Stimulated activated CD4-positive, alpha-beta T cell treated with anti-CD3 and anti-CD28 coated beads, Interleukin-12 subunit alpha, Interleukin-12 subunit beta, amount 100 ng/mL, for 48 hours (primary cell): ENCODE data around the gene MBNL2.

ENCODE experiments used
- DNase-seq, 3 donors: peaks; one replicate each; pipeline ENCODE4 v3.0.0-alpha.2; 2020; ENCODE audit warnings: low read depth in 2 of 3, low spot score in 1 of 3

The MBNL2 gene

DNA sequence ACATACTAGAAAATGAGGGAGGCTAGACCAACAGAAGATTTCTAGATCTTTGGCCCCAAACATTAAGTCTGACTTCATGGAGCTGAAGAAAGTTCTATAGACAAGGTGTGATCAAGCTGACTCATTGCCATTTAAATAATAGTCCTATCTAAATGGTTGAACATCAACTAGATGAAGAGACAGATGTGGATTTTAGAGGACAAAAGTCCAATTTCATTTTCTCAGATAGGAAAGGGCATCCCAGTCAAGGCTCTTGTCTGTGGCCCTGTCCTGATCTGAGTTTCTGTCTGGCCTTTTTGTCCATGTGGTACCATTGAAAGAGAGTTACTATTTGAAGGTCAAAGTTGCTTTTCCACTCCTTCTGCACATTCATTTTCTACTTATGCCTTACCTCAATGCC is 74.6 kb downstream of the MBNL2 start:
- DNase-seq, result no peak

DNA sequence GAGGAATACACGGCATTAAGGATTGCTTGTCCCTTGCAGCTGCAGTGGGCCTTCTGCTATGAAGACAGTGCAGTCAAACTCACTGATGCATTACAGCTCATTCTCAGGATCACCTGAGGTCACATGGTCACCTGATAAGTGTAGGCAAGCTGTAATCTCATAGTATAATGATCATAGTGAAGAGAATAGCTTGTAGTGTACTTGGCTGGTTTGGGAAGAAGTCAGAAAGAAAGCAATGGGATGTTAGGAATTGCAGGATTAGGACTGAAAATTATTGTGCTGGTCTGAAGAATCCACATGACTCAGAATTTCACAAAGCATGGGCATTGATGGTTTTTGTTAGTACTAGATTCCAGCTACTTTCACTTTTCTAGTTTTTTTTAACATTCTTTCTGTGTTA is 76.7 kb downstream of the MBNL2 start:
- no peak for DNase-seq

DNA sequence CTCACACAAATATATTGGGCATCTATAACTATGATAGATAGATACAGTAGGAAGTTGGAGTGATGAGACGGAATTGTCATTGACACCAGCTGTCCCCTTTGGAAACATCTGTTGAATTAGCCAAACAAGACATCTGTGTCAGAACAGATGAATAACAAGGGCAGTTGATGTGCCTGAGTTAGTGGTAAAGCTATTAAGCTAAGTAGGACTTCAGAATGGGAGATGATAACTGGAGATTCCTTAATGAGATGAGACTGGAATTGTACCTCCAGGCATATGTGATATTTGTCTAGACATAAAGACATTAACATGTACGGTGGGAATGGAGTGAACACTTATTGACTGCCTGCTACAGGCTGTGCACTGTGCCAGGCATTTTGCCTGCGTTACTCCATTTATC is 78.7 kb downstream of the MBNL2 start:
- no peak for DNase-seq

DNA sequence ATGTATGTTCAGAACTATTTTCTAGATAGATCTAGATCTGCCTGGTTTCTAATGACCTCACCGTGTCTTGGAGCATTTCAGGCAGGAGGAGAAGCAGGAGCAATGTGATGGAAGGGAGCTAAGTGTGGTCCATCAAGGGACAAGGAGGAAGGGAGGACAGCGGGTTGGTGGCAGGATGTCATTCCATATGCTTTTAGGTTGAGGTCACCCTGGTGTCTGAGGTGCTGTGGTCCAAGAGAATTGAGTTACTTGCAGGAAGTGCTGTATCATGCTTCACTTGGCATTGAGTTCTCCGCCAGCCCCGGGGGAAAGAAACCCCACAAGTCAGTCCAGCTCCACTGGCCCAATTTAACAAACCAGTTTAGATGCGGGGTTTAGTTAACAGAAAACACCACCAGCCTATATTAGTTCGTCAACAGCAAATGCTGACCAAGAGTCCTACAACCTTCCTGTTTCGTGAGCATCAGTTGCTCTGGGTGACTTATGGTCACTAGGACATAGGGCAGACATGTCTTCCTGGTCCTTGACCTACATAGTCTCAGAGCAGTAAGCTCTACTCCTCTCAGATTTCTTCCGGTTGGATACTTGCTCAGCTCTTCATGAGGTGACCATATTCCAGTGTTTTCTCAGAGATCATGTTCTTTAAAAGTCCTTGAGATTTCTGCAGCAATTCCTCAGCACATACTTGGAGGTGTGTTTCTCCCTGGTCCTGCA is 79.4 kb downstream of the MBNL2 start:
- DNase-seq, result no peak

DNA sequence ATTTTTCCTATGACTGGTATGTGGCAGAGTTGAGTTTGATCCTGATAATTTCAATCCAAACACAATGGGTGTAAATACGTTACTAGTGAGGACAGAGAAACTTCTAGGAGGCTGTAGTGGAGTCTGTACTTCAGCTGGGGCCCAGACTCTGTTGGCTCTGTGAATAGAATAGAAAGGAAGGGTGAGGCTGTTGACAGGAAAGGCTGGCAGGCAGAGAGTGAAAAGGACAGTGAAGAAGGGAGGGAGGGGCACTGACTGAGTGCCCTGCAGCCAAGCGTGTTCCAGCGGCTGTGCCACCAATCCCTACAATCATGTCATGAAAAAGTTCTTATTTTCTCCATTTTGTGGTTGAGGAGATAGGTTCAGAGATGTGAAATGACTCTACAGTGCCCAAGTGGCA is 80.5 kb downstream of the MBNL2 start:
- no peak for DNase-seq

DNA sequence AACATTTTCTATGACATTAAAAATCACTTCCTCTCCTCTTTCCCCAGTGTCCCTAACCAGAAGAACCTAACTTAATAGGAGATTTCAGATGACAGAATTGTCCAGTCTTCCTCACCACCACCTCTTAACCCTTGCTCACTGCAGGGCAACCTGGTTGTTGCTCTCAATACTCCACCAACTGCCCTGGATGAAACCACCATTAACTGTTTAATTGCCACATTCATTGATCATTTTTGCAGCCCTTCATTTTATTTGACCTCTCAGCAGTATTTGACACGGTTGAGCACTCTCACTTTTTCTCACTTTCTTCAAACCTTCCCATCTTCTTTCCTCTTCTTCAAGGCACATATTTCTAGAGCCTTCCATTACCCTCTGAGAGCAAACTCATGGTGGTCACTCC is 84.0 kb downstream of the MBNL2 start:
- no peak for DNase-seq

DNA sequence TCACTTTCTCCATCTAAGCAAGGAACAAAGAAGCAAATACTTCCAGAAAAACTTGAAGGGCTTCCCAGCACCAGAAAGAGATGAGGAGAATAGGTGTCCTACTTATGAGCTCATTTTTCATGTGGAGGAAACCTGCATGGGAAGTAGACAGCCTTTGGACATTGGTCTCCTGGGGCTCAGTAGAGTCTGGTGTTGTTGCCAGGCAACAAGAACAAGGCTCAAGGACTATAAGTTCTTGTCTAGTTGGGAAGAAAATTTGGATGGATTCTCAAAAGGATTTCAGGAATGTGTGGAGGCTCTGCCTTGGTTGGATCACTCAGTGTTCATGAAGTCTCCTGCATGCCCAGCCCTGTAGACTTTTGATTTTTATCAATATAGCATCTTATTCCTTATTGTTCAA is 84.5 kb downstream of the MBNL2 start:
- DNase-seq, result no peak

DNA sequence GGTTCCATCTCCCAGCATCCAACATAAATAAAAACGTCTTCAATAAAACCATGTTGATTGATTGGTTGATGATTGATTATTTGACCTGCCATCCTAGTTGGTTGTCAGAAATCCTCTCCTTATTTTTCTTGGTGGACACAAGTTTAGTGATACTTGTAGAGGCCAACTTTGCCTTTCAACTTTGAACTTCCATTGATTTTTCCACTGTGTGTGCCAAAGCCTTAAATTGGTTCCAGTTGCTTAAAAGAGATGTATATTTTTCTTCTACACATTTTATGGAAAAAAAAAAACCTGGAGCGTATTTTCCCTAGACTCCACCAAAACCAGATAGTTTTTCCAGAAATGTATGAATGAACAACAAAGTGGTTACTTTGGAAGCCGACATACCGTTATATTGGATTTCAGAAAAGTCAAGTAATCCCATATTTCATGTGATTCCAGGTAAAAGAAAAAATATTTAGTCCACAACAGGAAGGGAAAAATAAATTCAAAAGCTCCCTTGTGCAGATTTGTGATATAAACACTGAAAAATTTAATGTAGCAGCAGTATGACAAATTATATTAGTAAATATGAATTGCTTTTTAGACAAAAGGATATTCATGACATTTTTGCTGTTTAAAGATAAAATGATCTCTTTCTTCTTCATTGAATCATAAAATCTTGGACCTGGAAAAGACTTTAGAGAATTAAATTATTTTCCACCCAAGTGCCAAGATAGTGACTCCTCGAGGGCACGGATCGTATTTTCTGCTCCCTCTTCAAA is 85.2 kb downstream of the MBNL2 start:
- no peak for DNase-seq

DNA sequence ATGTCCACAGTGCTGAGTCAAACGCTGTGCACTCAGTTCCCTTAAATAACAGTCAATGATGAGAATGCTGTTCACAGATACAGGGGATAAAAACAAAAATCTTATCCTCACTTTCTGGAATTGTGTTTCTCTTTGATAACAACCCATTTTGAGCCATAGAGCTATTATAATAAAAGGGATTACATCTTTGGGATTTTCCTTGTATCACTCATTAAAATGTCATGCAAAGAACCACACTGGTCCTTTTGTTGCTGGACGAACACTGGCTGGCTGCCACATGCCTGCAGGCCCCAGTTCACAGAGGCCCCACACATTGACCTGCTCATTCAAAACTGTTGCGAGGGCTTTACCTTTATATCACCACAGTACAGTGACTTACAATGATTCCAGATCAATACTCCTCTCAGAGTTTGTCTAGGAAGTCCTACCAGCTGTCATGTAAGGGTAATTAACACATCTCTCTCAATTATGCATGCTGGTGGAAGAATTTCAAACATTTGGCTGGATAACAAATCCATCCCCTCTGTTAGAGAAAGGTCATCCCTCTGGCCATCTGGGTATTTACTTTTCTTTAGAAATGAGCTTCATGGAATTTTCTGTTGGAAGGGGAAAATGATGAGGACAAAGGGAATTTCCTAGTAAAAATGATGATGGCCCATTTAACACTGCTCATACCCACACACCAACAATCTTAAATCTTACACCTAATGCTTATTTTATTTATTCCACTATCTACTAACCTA is 85.9 kb downstream of the MBNL2 start:
- DNase-seq, result no peak

DNA sequence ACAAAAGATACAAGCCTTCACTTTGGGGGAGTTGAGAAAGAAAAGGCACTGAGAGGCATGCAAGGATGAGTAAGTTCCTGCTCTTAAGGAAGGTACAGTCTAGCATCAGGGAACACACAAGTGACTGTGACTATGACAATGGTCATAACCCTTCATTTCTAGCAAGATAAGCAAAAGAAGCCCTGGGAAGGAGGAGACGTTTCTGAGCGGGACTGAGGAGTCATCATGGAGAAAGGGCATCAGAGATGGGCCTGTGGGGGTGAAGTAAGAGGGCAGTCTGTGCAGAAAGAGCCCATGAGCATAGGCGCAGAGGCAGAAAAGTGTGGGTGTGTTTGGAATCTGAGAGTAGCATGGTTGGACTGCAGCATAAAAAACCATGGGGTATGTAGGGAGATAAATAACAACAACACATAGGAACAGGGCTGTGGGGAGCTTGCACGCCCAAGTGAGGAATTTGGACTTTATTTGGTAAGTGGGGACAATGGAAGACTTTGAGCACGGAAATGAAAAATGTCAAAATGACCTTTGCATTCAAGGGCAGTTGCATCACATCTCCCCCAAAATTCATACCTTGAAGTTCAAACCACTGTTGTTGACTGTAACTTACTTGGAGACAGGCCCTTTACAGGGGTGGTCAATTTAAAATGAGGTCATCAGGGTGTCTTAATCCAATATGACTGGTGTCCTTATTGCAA is 86.7 kb downstream of the MBNL2 start:
- DNase-seq, result no peak

DNA sequence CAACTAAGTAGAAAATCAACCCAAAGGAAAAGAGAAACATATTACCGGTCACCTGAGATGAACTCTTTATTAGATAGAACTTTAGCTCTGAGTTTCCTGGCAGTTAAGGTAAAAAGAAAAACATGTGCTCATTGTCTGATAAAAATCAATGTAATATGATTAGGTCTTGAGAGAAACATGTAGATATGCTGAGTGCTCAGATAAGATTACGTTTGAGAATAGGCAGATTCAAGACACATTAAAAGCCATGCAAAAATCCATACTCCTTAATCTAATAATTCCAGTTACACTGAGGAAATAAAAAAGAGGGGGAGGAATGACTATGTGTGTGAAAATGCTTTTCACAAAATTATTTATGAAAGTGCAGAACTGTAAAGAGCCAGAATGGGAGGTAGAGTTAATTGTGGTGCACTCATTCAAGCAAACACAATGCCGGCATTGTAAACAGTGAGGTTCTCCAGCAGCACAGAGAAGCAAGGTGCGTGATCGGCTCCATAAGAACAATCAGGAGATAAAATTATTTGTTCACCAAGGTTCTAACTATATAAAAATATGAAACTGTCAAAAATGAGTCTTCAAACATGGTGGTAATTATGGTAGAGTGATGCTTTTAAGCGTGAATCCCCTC is 88.8 kb downstream of the MBNL2 start:
- DNase-seq, result no peak

DNA sequence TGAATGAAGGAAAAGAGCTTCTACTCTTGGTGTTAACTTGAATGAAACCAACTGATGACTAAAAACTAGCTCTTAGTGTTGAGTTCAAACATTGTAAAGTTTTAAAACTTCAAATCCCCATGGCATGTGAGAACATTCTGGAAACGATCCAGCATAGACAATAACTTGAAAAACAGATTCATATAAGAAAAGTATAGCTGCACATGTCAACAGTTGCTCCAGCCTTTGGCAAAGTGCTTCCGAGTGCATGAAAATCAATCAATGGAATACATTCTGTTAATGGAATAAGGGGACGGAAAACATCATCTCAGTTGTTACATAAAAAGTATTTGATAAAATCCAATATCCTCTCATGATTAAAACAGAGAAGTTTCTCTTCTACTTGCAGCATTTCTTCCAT is 89.8 kb downstream of the MBNL2 start:
- DNase-seq, result no peak

DNA sequence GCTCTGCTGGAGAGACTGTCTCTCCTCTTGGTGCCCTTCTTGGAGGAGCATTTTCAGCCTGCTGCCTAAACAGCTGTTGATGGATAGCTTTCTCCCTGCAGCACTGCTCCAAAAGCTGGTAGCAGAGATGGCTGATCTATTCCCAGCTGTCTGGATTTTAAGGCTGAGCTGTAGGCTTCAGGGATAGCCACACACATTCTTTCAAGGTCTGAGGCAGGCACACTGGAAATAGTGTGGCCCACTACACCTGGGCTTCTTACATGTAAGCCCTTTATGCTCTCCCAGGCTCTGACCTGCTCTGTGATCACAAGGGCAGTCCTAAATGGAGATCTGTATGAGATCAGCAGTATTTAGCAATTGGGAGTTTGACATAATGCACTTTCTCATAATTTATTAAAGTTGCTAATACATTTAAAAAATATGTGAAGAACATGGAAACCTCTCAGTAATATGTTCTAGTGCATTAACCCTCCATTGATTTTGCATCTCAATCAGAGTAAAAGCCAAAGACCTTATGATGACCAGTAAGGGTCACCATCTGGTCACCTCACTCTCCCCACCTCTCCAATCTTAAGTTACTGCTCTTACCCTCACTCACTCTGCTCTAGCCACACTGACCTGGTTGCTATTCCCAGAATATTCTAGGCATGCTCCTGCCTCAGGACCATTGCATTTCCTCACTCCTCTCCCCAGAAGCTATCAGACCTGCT is 91.6 kb downstream of the MBNL2 start:
- DNase-seq, result no peak

DNA sequence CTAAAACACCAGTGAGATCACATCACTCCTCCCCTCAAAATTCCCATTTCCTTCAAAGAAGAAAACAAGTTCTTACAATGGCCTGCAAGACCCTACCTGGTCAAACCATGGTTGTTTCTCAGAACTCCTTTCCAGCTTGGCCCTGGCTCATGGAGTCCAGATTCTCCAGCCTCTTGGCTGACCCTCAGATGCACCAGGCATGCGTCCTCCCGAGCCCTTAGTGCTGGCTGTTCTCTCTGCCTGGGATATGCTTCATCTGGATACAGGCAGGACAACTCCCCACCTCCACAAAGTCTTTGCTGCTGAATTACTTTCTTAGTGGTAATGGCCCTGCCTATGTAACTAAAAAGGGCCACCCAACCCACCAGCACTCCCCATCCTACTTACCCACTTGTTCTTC is 94.3 kb downstream of the MBNL2 start:
- DNase-seq, result no peak

DNA sequence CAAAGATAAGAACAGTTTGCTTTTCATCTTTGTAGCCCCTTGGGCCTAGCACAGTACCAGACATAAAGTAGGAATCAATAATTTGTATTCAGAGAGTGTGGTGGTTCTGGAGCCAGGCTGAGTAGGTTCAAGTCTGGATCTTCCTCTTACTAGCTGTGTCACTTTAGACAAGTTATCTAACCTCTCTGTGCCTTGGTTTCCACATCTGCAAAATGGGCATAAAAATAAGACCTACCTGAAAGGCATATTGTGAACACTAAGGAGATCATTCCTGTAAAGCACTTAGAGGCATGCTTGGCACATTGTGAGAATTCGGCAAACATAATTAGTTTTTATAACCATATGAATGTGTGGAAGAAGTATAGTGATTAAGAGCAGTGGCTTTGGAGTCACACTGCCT is 95.8 kb downstream of the MBNL2 start:
- no peak for DNase-seq

DNA sequence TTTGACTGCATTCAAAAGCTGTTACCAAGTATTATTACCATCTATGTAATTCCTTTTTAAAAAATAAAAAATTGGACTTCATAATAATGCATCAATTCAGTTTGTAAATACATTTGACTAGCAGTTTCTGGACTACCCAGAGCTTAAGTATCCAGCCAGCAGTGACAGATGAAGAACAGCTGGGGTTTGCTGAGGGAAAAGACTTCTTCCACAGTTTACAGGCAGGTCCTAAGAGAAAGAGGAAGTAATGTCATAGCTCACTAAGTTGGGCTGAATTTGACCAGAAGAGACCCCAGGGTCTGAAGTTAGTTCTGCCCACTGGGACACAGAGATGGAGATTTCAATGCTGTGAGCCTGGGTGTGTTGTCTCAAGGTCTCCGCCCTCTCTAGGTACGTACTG is 96.4 kb downstream of the MBNL2 start:
- no peak for DNase-seq

DNA sequence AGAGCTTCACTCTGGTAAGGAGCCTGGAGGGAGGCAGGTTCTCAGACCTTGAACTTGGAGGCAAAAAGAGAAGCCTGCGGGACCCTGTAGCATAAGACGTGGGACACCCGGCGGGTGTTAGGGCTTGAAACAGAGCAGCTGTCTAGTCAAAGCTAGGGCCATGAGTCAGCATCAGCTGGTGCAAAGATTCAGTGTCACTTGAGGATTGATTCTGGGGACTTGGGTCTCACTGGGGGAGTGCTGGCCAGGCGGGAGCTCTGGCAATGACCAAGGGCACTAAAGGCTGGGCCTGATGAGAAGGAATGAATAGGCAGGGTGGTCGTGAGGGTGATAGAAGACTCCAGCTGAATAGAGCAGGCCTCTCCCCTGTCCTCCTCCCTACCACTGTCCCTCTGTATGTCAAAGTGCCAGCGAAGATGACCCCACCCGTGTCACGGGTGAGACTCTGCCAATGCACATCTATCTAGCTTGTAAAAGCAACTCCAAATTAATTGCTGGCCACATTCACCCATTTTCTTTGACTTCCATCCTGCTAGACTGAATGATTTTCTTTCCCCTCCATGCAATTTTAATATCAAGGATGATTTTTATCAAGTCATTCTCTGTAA is 97.1 kb downstream of the MBNL2 start:
- no peak for DNase-seq

DNA sequence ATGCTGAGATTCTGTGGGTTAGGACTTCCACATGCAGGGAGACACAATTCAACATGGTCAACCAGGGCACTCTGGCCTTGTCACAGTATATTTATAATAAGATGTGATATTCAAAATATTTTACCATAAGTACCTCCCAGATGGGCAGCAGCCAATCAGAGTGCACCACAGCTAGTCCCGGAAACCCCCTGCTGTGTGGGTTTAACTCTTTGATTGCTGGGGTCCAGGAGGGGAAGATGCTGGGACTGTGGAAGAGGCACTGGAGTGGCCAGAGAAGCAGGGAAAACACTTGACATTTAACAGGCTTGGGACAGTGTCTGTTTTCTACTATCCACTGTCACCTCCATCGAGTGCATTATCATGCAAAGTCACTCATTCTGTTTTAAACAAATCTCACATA is 99.0 kb downstream of the MBNL2 start:
- DNase-seq, result no peak

DNA sequence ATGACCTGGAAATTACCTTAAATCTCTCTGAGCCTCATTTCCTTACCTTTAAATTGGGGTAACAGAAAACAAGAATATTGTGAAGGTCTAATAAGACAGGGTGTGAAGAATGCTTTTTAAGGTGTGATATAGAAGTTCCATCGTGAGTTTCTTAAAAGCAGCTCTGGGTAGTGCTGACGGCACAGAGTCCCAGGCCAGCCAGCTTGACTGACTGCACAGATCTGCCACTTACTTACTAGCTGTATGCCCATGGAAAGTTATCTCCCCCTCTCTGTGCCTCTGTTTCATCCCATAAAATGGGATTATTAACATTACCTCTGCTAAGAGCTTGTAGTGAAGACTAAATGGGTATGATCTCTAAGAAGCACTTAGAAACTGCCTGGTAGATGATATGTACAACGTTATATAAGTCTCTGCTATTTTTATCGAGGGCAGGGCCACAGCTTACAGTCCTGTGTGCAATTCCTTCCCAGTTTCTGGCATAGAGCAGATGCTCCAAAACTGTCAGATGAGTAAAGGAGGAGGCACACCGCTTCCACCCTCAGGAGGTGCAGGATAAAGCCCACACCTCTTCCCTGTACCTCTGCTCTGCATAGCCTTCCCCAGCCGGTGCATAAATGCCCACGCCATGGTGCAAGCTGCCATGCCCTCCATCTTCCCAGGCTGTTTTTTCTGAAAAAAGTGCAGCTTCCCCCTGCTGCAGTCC is 99.6 kb downstream of the MBNL2 start:
- no peak for DNase-seq
